Parathyroid adenoma (tissue), 2 donors: ENCODE measurements around the gene TBC1D21.

Experiments
- H2AFZ ChIP-seq: fragments of 300-600 bp; sonication (generic); one replicate; pipeline ENCODE4 v1.7.0; 2017; ENCODE audit warnings: antibody characterized with exemption, mild to moderate bottlenecking
- H3K27ac ChIP-seq: fragments of 300-600 bp; sonication (generic); one replicate; pipeline ENCODE4 v1.7.0; 2017
- H3K27me3 ChIP-seq: fragments of 300-600 bp; sonication (generic); one replicate; pipeline ENCODE4 v1.7.0; 2017; ENCODE audit warnings: low read length; ENCODE audit not compliant: control insufficient read depth, insufficient read depth
- H3K36me3 ChIP-seq: fragments of 300-600 bp; sonication (generic); one replicate; pipeline ENCODE4 v1.7.0; 2017; ENCODE audit warnings: low read length; ENCODE audit not compliant: control insufficient read depth, insufficient read depth
- H3K4me1 ChIP-seq: fragments of 300-600 bp; sonication (generic); one replicate; pipeline ENCODE4 v1.7.0; 2017; ENCODE audit warnings: control low read depth
- H3K4me2 ChIP-seq: fragments of 300-600 bp; sonication (generic); one replicate; pipeline ENCODE4 v1.7.0; 2017; ENCODE audit warnings: low read length
- H3K4me3 ChIP-seq: fragments of 300-600 bp; sonication (generic); one replicate; pipeline ENCODE4 v1.7.0; 2017; ENCODE audit warnings: low read depth, low read length
- H3K79me2 ChIP-seq: fragments of 300-600 bp; sonication (generic); one replicate; pipeline ENCODE4 v1.7.0; 2017; ENCODE audit warnings: control low read depth
- H3K9ac ChIP-seq: fragments of 300-600 bp; sonication (generic); one replicate; pipeline ENCODE4 v1.7.0; 2017; ENCODE audit warnings: mild to moderate bottlenecking
- H3K9me3 ChIP-seq: fragments of 300-600 bp; sonication (generic); one replicate; pipeline ENCODE4 v1.7.0; 2017; ENCODE audit warnings: low read length; ENCODE audit not compliant: control insufficient read depth
- TF ChIP-seq, protein P1 (sequence below): fragments of 300-600 bp; sonication (generic); IDR thresholded peaks from one replicate; pipeline ENCODE4 v1.7.0; 2017; ENCODE audit warnings: antibody characterized with exemption, mild to moderate bottlenecking
- donor health status: primary hyperparathyroidism.

TBC1D21 gene

DNA sequence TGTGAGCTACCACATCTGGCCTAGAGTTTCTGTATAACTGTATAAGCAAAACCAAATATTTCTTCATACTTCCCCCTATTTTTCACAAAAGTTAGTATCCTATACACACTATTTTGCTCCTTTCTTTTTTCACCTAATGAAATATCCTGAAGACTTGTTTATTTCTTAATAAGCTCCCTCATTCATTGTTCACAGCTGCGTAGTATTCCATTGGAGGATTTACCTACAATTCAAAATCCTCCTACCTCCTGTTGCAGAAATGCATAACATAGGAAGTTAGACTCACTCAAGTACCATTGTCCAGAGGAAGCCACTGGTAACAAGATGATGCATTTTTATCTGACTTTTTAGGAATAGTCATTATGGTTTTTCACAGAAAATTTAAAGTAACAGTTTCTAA is 29.6 kb upstream of the TBC1D21 start:
- no peaks in the 10 kb centered on the region for H3K4me1 ChIP-seq
- no peak overlapping the region for H3K4me2 ChIP-seq
- no peaks in the 10 kb centered on the region for H3K36me3 ChIP-seq
- TF ChIP-seq, protein P1, sequence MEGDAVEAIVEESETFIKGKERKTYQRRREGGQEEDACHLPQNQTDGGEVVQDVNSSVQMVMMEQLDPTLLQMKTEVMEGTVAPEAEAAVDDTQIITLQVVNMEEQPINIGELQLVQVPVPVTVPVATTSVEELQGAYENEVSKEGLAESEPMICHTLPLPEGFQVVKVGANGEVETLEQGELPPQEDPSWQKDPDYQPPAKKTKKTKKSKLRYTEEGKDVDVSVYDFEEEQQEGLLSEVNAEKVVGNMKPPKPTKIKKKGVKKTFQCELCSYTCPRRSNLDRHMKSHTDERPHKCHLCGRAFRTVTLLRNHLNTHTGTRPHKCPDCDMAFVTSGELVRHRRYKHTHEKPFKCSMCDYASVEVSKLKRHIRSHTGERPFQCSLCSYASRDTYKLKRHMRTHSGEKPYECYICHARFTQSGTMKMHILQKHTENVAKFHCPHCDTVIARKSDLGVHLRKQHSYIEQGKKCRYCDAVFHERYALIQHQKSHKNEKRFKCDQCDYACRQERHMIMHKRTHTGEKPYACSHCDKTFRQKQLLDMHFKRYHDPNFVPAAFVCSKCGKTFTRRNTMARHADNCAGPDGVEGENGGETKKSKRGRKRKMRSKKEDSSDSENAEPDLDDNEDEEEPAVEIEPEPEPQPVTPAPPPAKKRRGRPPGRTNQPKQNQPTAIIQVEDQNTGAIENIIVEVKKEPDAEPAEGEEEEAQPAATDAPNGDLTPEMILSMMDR: no peak
- H3K9me3 ChIP-seq: no peaks in the 10 kb centered on the region
- H3K79me2 ChIP-seq: no peaks in the 10 kb centered on the region
- no peak overlapping the region for H3K4me3 ChIP-seq
- H3K27me3 ChIP-seq: no peaks in the 10 kb centered on the region
- H2AFZ ChIP-seq: no peak overlapping the region
- H3K27ac ChIP-seq: no peak overlapping the region
- no peak overlapping the region for H3K9ac ChIP-seq

DNA sequence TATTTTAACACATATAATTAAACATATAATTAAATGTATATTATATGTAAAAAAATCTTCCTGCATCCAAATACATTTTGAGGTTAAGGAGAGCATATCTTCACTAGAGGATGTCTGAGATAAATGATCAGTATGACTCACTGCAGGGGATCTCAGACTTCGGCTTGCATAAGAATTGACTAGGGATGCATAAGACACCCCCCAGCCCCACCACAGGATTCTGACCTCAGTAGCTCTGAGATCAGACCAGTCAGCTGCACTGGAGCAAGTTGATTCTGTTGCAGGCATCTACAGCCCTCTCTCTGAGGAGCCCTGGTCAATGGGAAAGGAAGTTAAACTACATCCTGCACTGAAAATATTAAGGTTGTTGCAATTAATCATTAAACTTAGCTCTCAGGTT is 29.0 kb upstream of the TBC1D21 start:
- Histone ChIP-seq H3K4me2 (no peak overlapping the region), H3K27ac (no peak overlapping the region), H3K9ac (no peak overlapping the region), H3K27me3 (no peaks in the 10 kb centered on the region), H3K4me1 (no peaks in the 10 kb centered on the region), H3K9me3 (no peaks in the 10 kb centered on the region), H3K4me3 (no peak overlapping the region), H3K79me2 (no peaks in the 10 kb centered on the region), H3K36me3 (no peaks in the 10 kb centered on the region), H2AFZ (no peak overlapping the region)
- TF ChIP-seq, protein P1: no peak

DNA sequence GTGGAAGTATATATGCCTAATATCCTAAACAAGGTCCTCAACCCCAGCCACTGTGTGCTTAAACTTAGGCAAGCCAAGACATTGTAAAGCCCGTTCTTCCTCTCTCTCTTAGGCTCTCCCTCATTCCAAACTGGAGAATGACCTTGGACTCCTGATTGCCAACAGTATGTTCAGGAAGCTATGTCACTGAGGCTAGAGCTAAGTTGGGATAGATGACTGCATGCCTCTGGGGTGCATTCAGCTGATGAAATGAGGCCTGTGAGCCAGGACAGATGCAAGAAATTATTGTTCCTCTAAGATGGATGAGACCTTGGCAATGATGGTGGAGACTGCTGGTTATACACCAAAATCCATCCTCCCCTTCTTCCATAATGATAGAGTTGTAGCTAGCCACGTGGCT is 27.9 kb upstream of the TBC1D21 start:
- no peak overlapping the region for H3K27ac ChIP-seq
- H3K4me2 ChIP-seq: no peak overlapping the region
- no peak overlapping the region for H3K9ac ChIP-seq
- no peaks in the 10 kb centered on the region for H3K79me2 ChIP-seq
- no peaks in the 10 kb centered on the region for H3K36me3 ChIP-seq
- H3K4me3 ChIP-seq: no peak overlapping the region
- H3K4me1 ChIP-seq: no peaks in the 10 kb centered on the region
- H2AFZ ChIP-seq: no peak overlapping the region
- no peaks in the 10 kb centered on the region for H3K9me3 ChIP-seq
- no peaks in the 10 kb centered on the region for H3K27me3 ChIP-seq
- TF ChIP-seq, protein P1: no peak

DNA sequence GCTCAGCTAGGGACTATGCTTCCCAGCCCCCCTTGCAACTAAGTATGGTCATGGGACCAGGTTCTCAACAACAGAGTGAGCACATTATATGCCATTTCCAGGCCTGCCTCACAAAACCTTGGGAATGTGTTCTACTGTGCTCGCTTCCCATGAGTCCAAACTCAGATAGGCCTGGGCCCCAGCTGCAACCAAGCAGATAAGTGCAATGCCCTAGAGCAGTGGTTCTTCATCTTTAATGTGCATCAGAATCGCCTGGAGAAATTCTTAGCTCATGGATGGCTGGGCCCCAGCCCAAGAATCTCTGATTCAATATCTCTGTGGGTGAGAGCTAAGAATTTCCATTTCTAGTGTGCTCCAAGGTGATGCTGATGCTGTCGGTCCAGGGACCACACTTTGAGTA is 27.5 kb upstream of the TBC1D21 start:
- H3K4me3 ChIP-seq: no peak overlapping the region
- no peaks in the 10 kb centered on the region for H3K9me3 ChIP-seq
- H3K36me3 ChIP-seq: no peaks in the 10 kb centered on the region
- H3K4me2 ChIP-seq: no peak overlapping the region
- TF ChIP-seq, protein P1: no peak
- no peak overlapping the region for H3K9ac ChIP-seq
- no peaks in the 10 kb centered on the region for H3K4me1 ChIP-seq
- H3K27ac ChIP-seq: no peak overlapping the region
- H3K79me2 ChIP-seq: no peaks in the 10 kb centered on the region
- no peaks in the 10 kb centered on the region for H3K27me3 ChIP-seq
- H2AFZ ChIP-seq: no peak overlapping the region

DNA sequence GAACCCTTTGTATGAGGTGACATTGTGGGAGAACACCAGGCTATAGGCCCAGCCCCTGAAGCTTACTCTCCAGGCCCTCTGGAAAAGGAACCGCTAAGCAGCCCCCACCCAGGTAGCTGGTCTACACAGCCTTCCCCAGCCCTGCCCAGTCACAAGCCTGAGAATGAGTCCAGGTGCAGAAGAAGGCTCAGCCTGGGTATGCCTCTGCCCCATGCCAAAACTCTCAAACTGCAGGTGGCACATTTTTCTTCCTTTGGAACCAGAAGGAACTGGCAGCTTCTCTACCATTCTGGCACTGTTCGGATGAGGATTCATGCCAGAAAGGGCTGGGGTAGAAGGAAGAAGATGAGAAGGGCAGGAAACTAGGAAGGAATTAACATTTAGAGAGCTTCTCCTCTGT is 23.7 kb upstream of the TBC1D21 start:
- Histone ChIP-seq H3K27me3 (no peaks in the 10 kb centered on the region), H2AFZ (no peak overlapping the region), H3K4me2 (no peak overlapping the region), H3K36me3 (no peaks in the 10 kb centered on the region), H3K4me3 (no peak overlapping the region), H3K27ac (no peak overlapping the region), H3K4me1 (no peaks in the 10 kb centered on the region), H3K79me2 (no peaks in the 10 kb centered on the region), H3K9ac (no peak overlapping the region), H3K9me3 (no peaks in the 10 kb centered on the region)
- TF ChIP-seq, protein P1: no peak
